H1 (cell line): ENCODE data around the gene STAT3. TPM values are rescaled to one million over a fixed set of nuclear protein-coding genes. Genes with fewer than 3 reads are reported as not detected.

Source experiments
- CTCF ChIA-PET: fragments of 300-600 bp; sonication (Branson Sonifier 250); formaldehyde crosslinking; loops from one replicate; lab custom pipeline; 2021; ENCODE audit not compliant: partially characterized antibody; lab: Charles Lee
- POLR2A ChIA-PET: fragments of 300-600 bp; sonication (Branson Sonifier 250); formaldehyde crosslinking; loops from one replicate; lab custom pipeline; 2021; ENCODE audit warnings: inconsistent platforms; ENCODE audit not compliant: partially characterized antibody; lab: Charles Lee
- DNase-seq, 2 experiments: peaks; one replicate each; pipeline versions ENCODE4 v3.0.0 to v3.0.0-alpha.2; 2010 to 2022; ENCODE audit warnings: low spot score in 2 of 2, low read depth in 1 of 2, mixed read lengths in 1 of 2
- FAIRE-seq: peaks from 2 replicates; lab custom pipeline; 2011; peaks lifted over from hg19 to GRCh38; lab: Jason Lieb, UNC
- H2AFZ ChIP-seq: 2 replicates; pipeline ENCODE4 v1.8.1; 2012; ENCODE audit warnings: low read length, inconsistent platforms
- H2AK5ac ChIP-seq: 2 replicates; pipeline ENCODE4 v1.6.1; 2013; ENCODE audit warnings: low read depth, low read length
- H2BK120ac ChIP-seq: replicated peaks from 2 replicates; pipeline ENCODE3; 2013; ENCODE audit warnings: low read depth, low read length, inconsistent platforms
- H2BK12ac ChIP-seq: 2 replicates; pipeline ENCODE4 v1.6.1; 2013; ENCODE audit warnings: low read depth, low read length
- H2BK15ac ChIP-seq: 2 replicates; pipeline ENCODE4 v1.6.1; 2013; ENCODE audit warnings: low read length
- H2BK20ac ChIP-seq: 2 replicates; pipeline ENCODE4 v1.6.1; 2013; ENCODE audit warnings: low read length
- H2BK5ac ChIP-seq: 2 replicates; pipeline ENCODE4 v1.6.1; 2013; ENCODE audit warnings: low read depth, low read length
- H3K14ac ChIP-seq: 2 replicates; pipeline ENCODE4 v1.6.1; 2013; ENCODE audit warnings: inconsistent platforms; ENCODE audit not compliant: insufficient read length
- H3K18ac ChIP-seq: 2 replicates; pipeline ENCODE4 v1.6.1; 2013; ENCODE audit warnings: low read length; ENCODE audit errors: extremely low read depth
- H3K23ac ChIP-seq: 2 replicates; pipeline ENCODE4 v1.6.1; 2013; ENCODE audit warnings: inconsistent platforms; ENCODE audit not compliant: insufficient read length
- H3K23me2 ChIP-seq: 2 replicates; pipeline ENCODE4 v1.6.1; 2013; ENCODE audit warnings: low read depth, low read length
- H3K27ac ChIP-seq: 2 replicates; pipeline ENCODE4 v1.6.1; 2011; ENCODE audit warnings: low read depth, low read length, inconsistent platforms
- H3K27me3 ChIP-seq, 4 experiments: replicated peaks in 1 of 4; 1 replicate in 1 of 4; 2 replicates in 3 of 4; pipeline versions ENCODE4 v1.6.1 to v1.8.1; 2011 to 2013; ENCODE audit warnings: low read length in 3 of 4, mild to moderate bottlenecking in 3 of 4, inconsistent platforms in 2 of 4, mixed read lengths in 2 of 4, moderate library complexity in 1 of 4; ENCODE audit not compliant: control insufficient read depth in 3 of 4, insufficient read depth in 3 of 4; ENCODE audit errors: extremely low read depth in 1 of 4
- H3K36me3 ChIP-seq, 4 experiments: 2 replicates each; pipeline versions ENCODE4 v1.6.1 to v1.8.1; 2011 to 2013; ENCODE audit warnings: mild to moderate bottlenecking in 4 of 4, low read length in 3 of 4, moderate library complexity in 2 of 4, control low read depth in 1 of 4, inconsistent platforms in 1 of 4; ENCODE audit not compliant: insufficient read depth in 4 of 4, control insufficient read depth in 2 of 4
- H3K4ac ChIP-seq: replicated peaks from 2 replicates; pipeline ENCODE3; 2013; ENCODE audit warnings: low read length, low read depth, mixed read lengths, inconsistent platforms; ENCODE audit not compliant: insufficient read length
- H3K4me1 ChIP-seq, 4 experiments: replicated peaks in 1 of 4; 1 replicate in 1 of 4; 2 replicates in 3 of 4; pipeline versions ENCODE4 v1.6.1 to v1.8.1; 2011 to 2013; ENCODE audit warnings: low read length in 3 of 4, inconsistent platforms in 2 of 4, mixed read lengths in 1 of 4; ENCODE audit not compliant: insufficient read depth in 4 of 4, control insufficient read depth in 3 of 4
- H3K4me2 ChIP-seq, 2 experiments: 2 replicates each; pipeline versions ENCODE4 v1.6.1 to v1.8.1; 2011 to 2013; ENCODE audit warnings: low read depth in 2 of 2, low read length in 2 of 2, control low read depth in 1 of 2, inconsistent platforms in 1 of 2, mild to moderate bottlenecking in 1 of 2; ENCODE audit not compliant: insufficient read depth in 1 of 2
- H3K4me3 ChIP-seq, 4 experiments: fragments of 200-600, 300-600 bp in 1 of 4; sonication (generic), shearing (Covaris generic), sonication (Bioruptor Twin) in 1 of 4; 2 replicates each; pipeline versions ENCODE4 v1.5.1 to v1.8.1; 2011 to 2016; ENCODE audit warnings: low read length in 4 of 4, low read depth in 3 of 4, control low read depth in 2 of 4, inconsistent platforms in 2 of 4, mild to moderate bottlenecking in 2 of 4, mixed read lengths in 1 of 4, moderate library complexity in 1 of 4; ENCODE audit not compliant: insufficient read depth in 2 of 4; ENCODE audit errors: extremely low read depth in 1 of 4
- H3K56ac ChIP-seq: replicated peaks from 2 replicates; pipeline ENCODE3; 2013; ENCODE audit warnings: low read depth, mild to moderate bottlenecking, mixed read lengths, low read length, inconsistent platforms; ENCODE audit not compliant: insufficient read length
- H3K79me1 ChIP-seq: 2 replicates; pipeline ENCODE4 v1.6.1; 2013; ENCODE audit warnings: low read depth, low read length, control low read depth
- H3K79me2 ChIP-seq, 2 experiments: 2 replicates each; pipeline versions ENCODE4 v1.6.1 to v1.8.1; 2012 to 2013; ENCODE audit warnings: low read length in 2 of 2, mild to moderate bottlenecking in 2 of 2, inconsistent platforms in 1 of 2; ENCODE audit not compliant: insufficient read depth in 2 of 2, control insufficient read depth in 1 of 2
- H3K9ac ChIP-seq, 4 experiments: replicated peaks in 1 of 4; 1 replicate in 1 of 4; 2 replicates in 3 of 4; pipeline versions ENCODE4 v1.6.1 to v1.8.1; 2011 to 2013; ENCODE audit warnings: low read depth in 3 of 4, low read length in 3 of 4, control low read depth in 2 of 4, mild to moderate bottlenecking in 2 of 4, moderate library complexity in 2 of 4, inconsistent platforms in 1 of 4; ENCODE audit errors: extremely low read depth in 1 of 4
- H3K9me3 ChIP-seq, 2 experiments: 2 replicates each; pipeline versions ENCODE4 v1.6.1 to v1.8.1; 2012 to 2013; ENCODE audit warnings: mild to moderate bottlenecking in 2 of 2, moderate library complexity in 2 of 2, control low read depth in 1 of 2, inconsistent platforms in 1 of 2, low read depth in 1 of 2, low read length in 1 of 2, mixed read lengths in 1 of 2; ENCODE audit not compliant: insufficient read depth in 2 of 2
- H4K20me1 ChIP-seq, 2 experiments: replicated peaks in 1 of 2; 2 replicates each; pipeline versions ENCODE3 to v1.8.1; 2011 to 2013; ENCODE audit warnings: inconsistent platforms in 2 of 2, low read length in 2 of 2, mild to moderate bottlenecking in 1 of 2; ENCODE audit not compliant: insufficient read depth in 2 of 2, control insufficient read depth in 1 of 2
- H4K5ac ChIP-seq: 2 replicates; pipeline ENCODE4 v1.6.1; 2013; ENCODE audit warnings: low read length, low read depth, mixed read lengths, inconsistent platforms; ENCODE audit not compliant: insufficient read length
- H4K8ac ChIP-seq: 2 replicates; pipeline ENCODE4 v1.8.0; 2013; ENCODE audit warnings: mild to moderate bottlenecking, moderate library complexity, low read length, inconsistent platforms; ENCODE audit not compliant: insufficient read depth; ENCODE audit errors: extremely low read depth
- H4K91ac ChIP-seq: replicated peaks from 2 replicates; pipeline ENCODE3; 2013; ENCODE audit warnings: low read length, mixed read lengths, inconsistent platforms; ENCODE audit not compliant: insufficient read length
- EZH2 ChIP-seq: fragments of 200-600 bp; sonication (generic); IDR thresholded peaks from 2 replicates; pipeline ENCODE4 v1.7.1; 2012; ENCODE audit warnings: low read depth, mild to moderate bottlenecking, moderate library complexity, low read length, inconsistent platforms; ENCODE audit not compliant: severe bottlenecking
- HDAC2 ChIP-seq, 2 experiments: fragments of 300-600 bp in 1 of 2; sonication (generic) in 1 of 2; IDR thresholded peaks; 2 replicates each; pipeline ENCODE4 v1.6.1; 2011 to 2012; ENCODE audit warnings: low read depth in 2 of 2, low read length in 2 of 2, mild to moderate bottlenecking in 2 of 2, moderate library complexity in 2 of 2, borderline replicate concordance in 1 of 2, inconsistent platforms in 1 of 2
- NRF1 ChIP-seq: IDR thresholded peaks from 2 replicates; pipeline ENCODE4 v1.6.1; 2011; ENCODE audit warnings: mild to moderate bottlenecking, low read depth, low read length, improper control_type of control experiment
- SAP30 ChIP-seq: fragments of 300-600 bp; sonication (generic); IDR thresholded peaks from 2 replicates; pipeline ENCODE4 v1.7.1; 2012; ENCODE audit warnings: low read length, moderate library complexity, mild to moderate bottlenecking, inconsistent platforms; ENCODE audit not compliant: insufficient read depth, insufficient replicate concordance
- SIX5 ChIP-seq: IDR thresholded peaks from 2 replicates; pipeline ENCODE4 v1.6.1; 2011; ENCODE audit warnings: mild to moderate bottlenecking, low read depth, low read length
- WGBS, 2 experiments: shearing (Covaris generic) in 1 of 2; methylation state at CpG; one replicate each; pipeline versions ENCODE4 v1.1.6 to v1.1.7; 2013 to 2015; ENCODE audit warnings: low lambda C conversion rate in 2 of 2, mixed read lengths in 2 of 2, inconsistent platforms in 1 of 2, low coverage in 1 of 2, missing lambda C conversion rate in 1 of 2; ENCODE audit not compliant: insufficient replicate concordance in 2 of 2, insufficient coverage in 1 of 2, insufficient read length in 1 of 2; ENCODE audit errors: extremely low coverage in 1 of 2, missing lambda C conversion rate in 1 of 2; 5-methylcytosine and 5-hydroxymethylcytosine counted together
- polyA plus RNA-seq, 7 experiments: library from polyadenylated mRNA; depleted of rRNA in 3 of 7; stranded (reverse) in 5 of 7; unstranded in 2 of 7; fragments of >200 nt in 5 of 7; fragments of 200-250 nt in 2 of 7; gene quantifications; 1 replicate in 5 of 7; 2 replicates in 1 of 7; 4 replicates in 1 of 7; pipeline versions ENCODE4 v1.2.1 to v1.2.3, GENCODE V29; 2011 to 2013; ENCODE audit warnings: missing spikeins in 2 of 7, mixed read lengths in 2 of 7
- total RNA-seq: library from RNA; stranded (reverse); fragmentation: NEBNext Ultra II Directional; extraction: Animal tissue kit (Norgen Biotek cat#: 25700); gene quantifications from 2 replicates; pipeline ENCODE4 v1.2.1, GENCODE V29; 2021
- TF ChIP-seq, protein P1 (sequence below): IDR thresholded peaks from 2 replicates; pipeline ENCODE4 v1.6.1; 2012; ENCODE audit warnings: inconsistent platforms

Gene STAT3
- total and polyA plus RNA-seq, 2 of the 8 experiments (the other 6 are each of a cell fraction or from before 2014, with no cell fraction given), result 38.4 to 94.1 TPM

DNA sequence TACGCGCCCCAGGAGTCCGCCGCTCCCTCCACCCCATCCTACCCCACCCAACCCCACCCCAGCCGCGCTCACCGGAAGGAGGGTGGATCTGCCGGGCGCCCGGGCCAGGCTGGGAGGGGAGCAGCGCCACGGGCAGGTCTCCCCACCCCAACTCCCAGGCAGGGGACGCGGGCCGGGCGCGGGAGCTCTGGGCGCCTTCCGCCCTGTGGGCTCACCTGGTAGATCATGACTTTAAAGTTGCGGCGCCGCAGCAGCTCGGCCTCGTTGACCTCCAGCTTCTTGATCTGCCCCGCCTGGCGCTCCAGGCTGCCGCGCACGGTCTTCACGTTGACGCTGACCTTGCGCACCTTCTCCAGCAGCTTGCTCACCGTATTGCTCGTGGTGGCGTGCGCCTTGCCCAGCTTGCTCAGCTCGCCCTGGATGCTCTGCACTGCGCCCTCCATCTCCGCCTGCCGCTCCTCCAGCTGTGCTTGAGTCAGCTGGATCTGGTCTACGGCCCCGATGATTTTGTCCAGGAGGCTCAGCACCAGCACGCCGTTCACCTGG, 34.2 kb upstream of the STAT3 start:
- Histone ChIP-seq H3K79me1 (peaks cover 9% of the 10 kb centered on the region), H3K4ac (peak overlapping the region; percentile 91), H4K5ac (no peak overlapping the region), H2AFZ (no peak overlapping the region), H2BK120ac (no peak overlapping the region), H3K9me3 (no peaks in the 10 kb centered on the region), H3K9ac (peak overlapping the region; percentile 35 to 71 (median 55)), H3K18ac (peak overlapping the region; percentile 85), H2BK20ac (no peak overlapping the region; the same call in 1 of the 2 replicates), H3K14ac (peak overlapping the region; percentile 98), H4K91ac (peak overlapping the region; percentile 81), H3K23me2 (peaks cover 14% of the 10 kb centered on the region), H3K27ac (no peak overlapping the region), H3K4me3 (peak overlapping the region; percentile 73 to 99 (median 86)), H3K4me2 (peak overlapping the region; percentile 99), H2BK12ac (peak overlapping the region; percentile 99; the same call in 1 of the 2 replicates), H3K27me3 (peaks cover 0 to 13% (median 10%) of the 10 kb centered on the region in 4 experiments; a peak in 6 of 7 replicates), H3K56ac (no peak overlapping the region), H3K79me2 (peaks cover 0 to 19% of the 10 kb centered on the region in 2 experiments; a peak in 2 of 4 replicates), H2BK15ac (peak overlapping the region; percentile 99; the same call in 1 of the 2 replicates), H2BK5ac (peak overlapping the region; percentile 75), H4K20me1 (peaks cover 6 to 8% of the 10 kb centered on the region in 2 experiments), H3K23ac (no peak overlapping the region), H3K4me1 (peaks cover 0 to 17% (median 8%) of the 10 kb centered on the region in 4 experiments; a peak in 5 of 7 replicates), H4K8ac (peak overlapping the region; percentile 87), H2AK5ac (peak overlapping the region; percentile 65; the same call in 1 of the 2 replicates), H3K36me3 (no peaks in the 10 kb centered on the region)
- FAIRE-seq (no peak), DNase-seq (peak in 1 of 2 experiments; percentile 70)
- 1% methylated on average over 26 of the region's 44 CpGs; no CpG with 5 or more reads in 1 of the 2 experiments for WGBS, 2 experiments
- ChIA-PET CTCF (interaction anchor here (0.5 to 6.1 kb wide), 12 partner anchors 7 to 348 kb away, joined by 3 to 36 read pairs (median 4); no protein-coding TSS in a partner anchor), POLR2A (interaction anchor here (0.8 to 2.6 kb wide), 17 partner anchors 8 to 300 kb away, joined by 3 to 19 read pairs (median 7); partner anchors contain the start of genes HSPB9 and NAGLU)
- TF ChIP-seq, protein P1, sequence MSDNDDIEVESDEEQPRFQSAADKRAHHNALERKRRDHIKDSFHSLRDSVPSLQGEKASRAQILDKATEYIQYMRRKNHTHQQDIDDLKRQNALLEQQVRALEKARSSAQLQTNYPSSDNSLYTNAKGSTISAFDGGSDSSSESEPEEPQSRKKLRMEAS, result peak; percentile 34; the same call in 1 of the 2 replicates
- peak in 1 of 2 experiments; percentile 73; a peak in 1 of 4 replicates for TF ChIP-seq HDAC2 (IDR thresholded peaks at IDR 0.05; ENCODE audit: borderline replicate concordance in 1 of 2, low read depth in 2 of 2, low read length in 2 of 2)
- peak; percentile 37 for TF ChIP-seq SAP30
- TF ChIP-seq SIX5, result no peak
- peak; percentile 18 for TF ChIP-seq EZH2
- TF ChIP-seq NRF1, result 0 out of 2 replicates have a peak, but pooled peaks have one; percentile 16
